Panc1 (cell line): ENCODE results near the gene ACTG1. TPM values are rescaled to one million over a fixed set of nuclear protein-coding genes. Genes with fewer than 3 reads are reported as not detected.

Experiments used
- ATAC-seq: fragments of 200-7000 bp; cut with Tn5 transposase; 2 replicates; pipeline ENCODE4 v1.9.1; 2020; ENCODE audit warnings: mild to moderate bottlenecking, moderate library complexity
- BruUV-seq: library from RNA; stranded (reverse); fragments of 400-500 nt; replicated peaks from 2 replicates; lab custom pipeline; 2021; lab: Mats Ljungman, UMichigan
- CTCF ChIA-PET: fragments of 300-600 bp; sonication (Branson Sonifier 250); formaldehyde crosslinking; loops from one replicate; lab custom pipeline; 2022; ENCODE audit warnings: antibody characterized with exemption; lab: Charles Lee
- POLR2A ChIA-PET: fragments of 300-600 bp; sonication (Branson Sonifier 250); formaldehyde crosslinking; loops from one replicate; lab custom pipeline; 2022; ENCODE audit warnings: antibody characterized with exemption; lab: Charles Lee
- DNase-seq: peaks from one replicate; pipeline ENCODE4 v3.0.0-alpha.2; 2010; ENCODE audit warnings: low read depth, low spot score
- H3K27ac ChIP-seq: 2 replicates; pipeline ENCODE4 v1.5.1; 2011; ENCODE audit warnings: mild to moderate bottlenecking, low read length, inconsistent platforms
- H3K27me3 ChIP-seq: fragments of 200-500 bp; sonication (Bioruptor generic); 2 replicates; pipeline ENCODE4 v1.6.0; 2014; ENCODE audit warnings: low read length, inconsistent platforms; ENCODE audit not compliant: control insufficient read depth, insufficient read depth
- H3K36me3 ChIP-seq: fragments of 200-500 bp; sonication (Bioruptor generic); 2 replicates; pipeline ENCODE4 v1.5.1; 2014; ENCODE audit warnings: inconsistent platforms, mild to moderate bottlenecking, low read length, moderate library complexity; ENCODE audit not compliant: control insufficient read depth, insufficient read depth
- H3K4me1 ChIP-seq: 2 replicates; pipeline ENCODE4 v1.5.1; 2011; ENCODE audit warnings: inconsistent platforms, mild to moderate bottlenecking, low read length, moderate library complexity; ENCODE audit not compliant: control insufficient read depth, insufficient read depth
- H3K4me3 ChIP-seq, 2 experiments: 2 replicates each; pipeline ENCODE4 v1.5.1; 2011 to 2012; ENCODE audit warnings: low read depth in 2 of 2, low read length in 2 of 2, mild to moderate bottlenecking in 2 of 2, inconsistent platforms in 1 of 2, moderate library complexity in 1 of 2
- H3K9me3 ChIP-seq: fragments of 200-500 bp; sonication (Bioruptor generic); 2 replicates; pipeline ENCODE4 v1.5.1; 2014; ENCODE audit warnings: low read depth, mild to moderate bottlenecking, inconsistent platforms, low read length, moderate library complexity; ENCODE audit not compliant: control insufficient read depth, insufficient read depth
- CTCF ChIP-seq: fragments of 450-650 bp; IDR thresholded peaks from 2 replicates; pipeline ENCODE4 v1.5.1; 2017; ENCODE audit warnings: mild to moderate bottlenecking
- POLR2AphosphoS5 ChIP-seq: IDR thresholded peaks from 2 replicates; pipeline ENCODE4 v1.6.1; 2012; ENCODE audit warnings: mild to moderate bottlenecking, low read depth, low read length, moderate library complexity
- SIN3A ChIP-seq: IDR thresholded peaks from 2 replicates; pipeline ENCODE4 v1.6.1; 2012; ENCODE audit warnings: low read depth, mild to moderate bottlenecking, low read length, moderate library complexity, borderline replicate concordance; ENCODE audit not compliant: insufficient read depth
- TCF7L2 ChIP-seq: IDR thresholded peaks from 2 replicates; pipeline ENCODE4 v1.6.1; 2011; ENCODE audit warnings: mild to moderate bottlenecking, low read depth, low read length, inconsistent platforms
- in situ Hi-C: cut with HindIII; loops from 2 replicates; pipeline ENCODE4 v1.10.0; 2016; ENCODE audit warnings: low sequenced_read_pairs, low pct_unique_long_range_greater_than_20kb
- intact Hi-C: fragments of 100-400 bp; cut with micrococcal nuclease; formaldehyde crosslinking; loops from one replicate; pipeline ENCODE4 v1.10.0; 2022; ENCODE audit not compliant: unreplicated experiment
- total RNA-seq: library from RNA; stranded (reverse); gene quantifications from one replicate; pipeline ENCODE4 v1.2.1, GENCODE V29; 2021; ENCODE audit not compliant: unreplicated experiment
- TF ChIP-seq, protein P1 (sequence below), 2 experiments: IDR thresholded peaks; 2 replicates each; pipeline ENCODE4 v1.6.1; 2011 to 2012; ENCODE audit warnings: low read depth in 2 of 2, control low read depth in 1 of 2, low read length in 1 of 2, mild to moderate bottlenecking in 1 of 2, moderate library complexity in 1 of 2; ENCODE audit not compliant: insufficient read depth in 1 of 2

The ACTG1 gene
- total RNA-seq, 1 experiment from 2014 or later: 4,502 TPM

- ATAC-seq (no peak), DNase-seq (no peak)
- ChIA-PET CTCF (no interaction called here), POLR2A (no interaction called here)
- peaks cover 23% of the 10 kb centered on the region for H3K4me1 ChIP-seq
- no TSS peak for BruUV-seq
- no peaks in the 10 kb centered on the region for H3K36me3 ChIP-seq
- TF ChIP-seq POLR2AphosphoS5 (no peak), SIN3A (no peak), TCF7L2 (no peak), CTCF (no peak)
- TF ChIP-seq, protein P1, sequence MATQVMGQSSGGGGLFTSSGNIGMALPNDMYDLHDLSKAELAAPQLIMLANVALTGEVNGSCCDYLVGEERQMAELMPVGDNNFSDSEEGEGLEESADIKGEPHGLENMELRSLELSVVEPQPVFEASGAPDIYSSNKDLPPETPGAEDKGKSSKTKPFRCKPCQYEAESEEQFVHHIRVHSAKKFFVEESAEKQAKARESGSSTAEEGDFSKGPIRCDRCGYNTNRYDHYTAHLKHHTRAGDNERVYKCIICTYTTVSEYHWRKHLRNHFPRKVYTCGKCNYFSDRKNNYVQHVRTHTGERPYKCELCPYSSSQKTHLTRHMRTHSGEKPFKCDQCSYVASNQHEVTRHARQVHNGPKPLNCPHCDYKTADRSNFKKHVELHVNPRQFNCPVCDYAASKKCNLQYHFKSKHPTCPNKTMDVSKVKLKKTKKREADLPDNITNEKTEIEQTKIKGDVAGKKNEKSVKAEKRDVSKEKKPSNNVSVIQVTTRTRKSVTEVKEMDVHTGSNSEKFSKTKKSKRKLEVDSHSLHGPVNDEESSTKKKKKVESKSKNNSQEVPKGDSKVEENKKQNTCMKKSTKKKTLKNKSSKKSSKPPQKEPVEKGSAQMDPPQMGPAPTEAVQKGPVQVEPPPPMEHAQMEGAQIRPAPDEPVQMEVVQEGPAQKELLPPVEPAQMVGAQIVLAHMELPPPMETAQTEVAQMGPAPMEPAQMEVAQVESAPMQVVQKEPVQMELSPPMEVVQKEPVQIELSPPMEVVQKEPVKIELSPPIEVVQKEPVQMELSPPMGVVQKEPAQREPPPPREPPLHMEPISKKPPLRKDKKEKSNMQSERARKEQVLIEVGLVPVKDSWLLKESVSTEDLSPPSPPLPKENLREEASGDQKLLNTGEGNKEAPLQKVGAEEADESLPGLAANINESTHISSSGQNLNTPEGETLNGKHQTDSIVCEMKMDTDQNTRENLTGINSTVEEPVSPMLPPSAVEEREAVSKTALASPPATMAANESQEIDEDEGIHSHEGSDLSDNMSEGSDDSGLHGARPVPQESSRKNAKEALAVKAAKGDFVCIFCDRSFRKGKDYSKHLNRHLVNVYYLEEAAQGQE (IDR thresholded peaks at IDR 0.05; ENCODE audit: insufficient read depth in 1 of 2, low read depth in 2 of 2, low read length in 1 of 2): no peak
- in situ Hi-C loops (no loop called here), intact Hi-C loops (no loop called here)
- H3K27me3 ChIP-seq: no peaks in the 10 kb centered on the region
- H3K4me3 ChIP-seq: no peak overlapping the region
- H3K9me3 ChIP-seq: no peaks in the 10 kb centered on the region
- H3K27ac ChIP-seq: no peak overlapping the region
Measured at GRCh38 chr17:81469266-81469665, 43.3 kb downstream of the ACTG1 start.

- H3K27ac ChIP-seq: no peak overlapping the region
- H3K9me3 ChIP-seq: no peaks in the 10 kb centered on the region
- intact Hi-C loops (no loop called here), in situ Hi-C loops (no loop called here)
- DNase-seq: no peak
- CTCF ChIA-PET: no interaction called here
- BruUV-seq: no TSS peak
- peaks cover 26% of the 10 kb centered on the region for H3K4me1 ChIP-seq
- no peaks in the 10 kb centered on the region for H3K36me3 ChIP-seq
- POLR2A ChIA-PET: no interaction called here
- ATAC-seq: no peak
- no peak for TF ChIP-seq SIN3A
- TF ChIP-seq, protein P1 (IDR thresholded peaks at IDR 0.05; ENCODE audit: insufficient read depth in 1 of 2, low read depth in 2 of 2, low read length in 1 of 2): no peak
- no peak for TF ChIP-seq POLR2AphosphoS5
- TF ChIP-seq CTCF: no peak
- TF ChIP-seq TCF7L2: no peak
- no peak overlapping the region for H3K4me3 ChIP-seq
- no peaks in the 10 kb centered on the region for H3K27me3 ChIP-seq
Measured at GRCh38 chr17:81468770-81469121, 43.9 kb downstream of the ACTG1 start.
